Endothelial cell of umbilical vein (primary cell): ENCODE results near the gene TANGO6. TPM values are rescaled to one million over a fixed set of nuclear protein-coding genes. Genes with fewer than 3 reads are reported as not detected.

Experiments
- BruUV-seq: library from RNA; stranded (reverse); fragments of 400-500 nt; replicated peaks from 2 replicates; lab custom pipeline; 2021; lab: Mats Ljungman, UMichigan
- CTCF ChIA-PET: fragments of 300-600, 350-600 bp; sonication (Branson Sonifier 250); formaldehyde crosslinking; loops from one replicate; lab custom pipeline; 2021; ENCODE audit warnings: antibody characterized with exemption, inconsistent platforms; lab: Charles Lee
- POLR2A ChIA-PET: fragments of 300-600, 350-600 bp; sonication (Branson Sonifier 250); formaldehyde crosslinking; loops from one replicate; lab custom pipeline; 2021; ENCODE audit warnings: antibody characterized with exemption, inconsistent platforms; lab: Charles Lee
- DNase-seq: peaks from one replicate; pipeline ENCODE4 v3.0.0-alpha.2; 2011; ENCODE audit warnings: low read depth, low spot score
- FAIRE-seq: peaks from 2 replicates; lab custom pipeline; 2011; peaks lifted over from hg19 to GRCh38; lab: Jason Lieb, UNC
- H2AFZ ChIP-seq: 2 replicates; pipeline ENCODE4 v1.6.0; 2012; ENCODE audit warnings: low read depth, low read length, control low read depth, inconsistent platforms
- H3K27ac ChIP-seq: 2 replicates; pipeline ENCODE4 v1.5.1; 2011; ENCODE audit warnings: low read depth, mild to moderate bottlenecking, control low read depth, low read length, moderate library complexity; ENCODE audit not compliant: insufficient read depth
- H3K27me3 ChIP-seq, 2 experiments: 2 replicates each; pipeline versions ENCODE4 v1.6.0 to v1.6.1; 2011; ENCODE audit warnings: low read length in 2 of 2, mixed read lengths in 1 of 2; ENCODE audit not compliant: control insufficient read depth in 2 of 2, insufficient read depth in 2 of 2
- H3K36me3 ChIP-seq, 2 experiments: 2 replicates in 1 of 2; 3 replicates in 1 of 2; pipeline ENCODE4 v1.5.1; 2011; ENCODE audit warnings: low read length in 2 of 2, mild to moderate bottlenecking in 1 of 2, moderate library complexity in 1 of 2; ENCODE audit not compliant: control insufficient read depth in 2 of 2, insufficient read depth in 2 of 2; ENCODE audit errors: extremely low read depth in 1 of 2
- H3K4me1 ChIP-seq: 3 replicates; pipeline ENCODE4 v1.5.1; 2011; ENCODE audit warnings: mild to moderate bottlenecking, low read length; ENCODE audit not compliant: control insufficient read depth, insufficient read depth; ENCODE audit errors: extremely low read depth
- H3K4me2 ChIP-seq: 2 replicates; pipeline ENCODE4 v1.6.1; 2011; ENCODE audit warnings: low read length, control low read depth, mixed read lengths; ENCODE audit not compliant: insufficient read depth
- H3K4me3 ChIP-seq, 3 experiments: fragments of 200-600 bp in 1 of 3; sonication (generic), shearing (Covaris generic) in 1 of 3; replicated peaks in 1 of 3; 2 replicates each; pipeline ENCODE4 v1.5.1; 2011 to 2016; ENCODE audit warnings: control low read depth in 3 of 3, low read length in 3 of 3, mild to moderate bottlenecking in 2 of 3, inconsistent platforms in 1 of 3, low read depth in 1 of 3, moderate library complexity in 1 of 3; ENCODE audit not compliant: insufficient read depth in 1 of 3
- H3K79me2 ChIP-seq: 2 replicates; pipeline ENCODE4 v1.6.0; 2012; ENCODE audit warnings: low read length, inconsistent platforms; ENCODE audit not compliant: control insufficient read depth, insufficient read depth
- H3K9ac ChIP-seq: replicated peaks from 2 replicates; pipeline ENCODE3; 2011; ENCODE audit warnings: low read length, control low read depth; ENCODE audit not compliant: insufficient read depth; ENCODE audit errors: extremely low read depth
- H3K9me1 ChIP-seq: replicated peaks from 3 replicates; pipeline ENCODE4 v1.6.0; 2011; ENCODE audit warnings: mild to moderate bottlenecking, low read length; ENCODE audit not compliant: control insufficient read depth, insufficient read depth; ENCODE audit errors: extremely low read depth
- H3K9me3 ChIP-seq: replicated peaks from 2 replicates; pipeline ENCODE4 v1.5.1; 2012; ENCODE audit warnings: low read length, inconsistent platforms; ENCODE audit not compliant: control insufficient read depth, insufficient read depth
- H4K20me1 ChIP-seq: replicated peaks from 2 replicates; pipeline ENCODE3; 2011; ENCODE audit warnings: mild to moderate bottlenecking, low read length; ENCODE audit not compliant: control insufficient read depth, insufficient read depth; ENCODE audit errors: extremely low read depth
- JUN ChIP-seq: IDR thresholded peaks from 2 replicates; pipeline ENCODE4 v1.6.1; 2011; ENCODE audit warnings: borderline replicate concordance, low read depth; ENCODE audit not compliant: insufficient read length, insufficient read depth
- POLR2A ChIP-seq: IDR thresholded peaks from 2 replicates; pipeline ENCODE4 v1.6.1; 2012; ENCODE audit warnings: low read depth, mild to moderate bottlenecking, control low read depth, low read length
- dilution Hi-C: fragments of 300-500 bp; cut with MboI; formaldehyde crosslinking; loops from one replicate; pipeline ENCODE4 v1.15.0; 2019; ENCODE audit warnings: low sequenced_read_pairs; ENCODE audit not compliant: extremely low pct_ligation_motif_present
- intact Hi-C: fragments of 100-400 bp; cut with micrococcal nuclease; formaldehyde crosslinking; loops from one replicate; pipeline ENCODE4 v1.10.0; 2022
- polyA plus RNA-seq, 4 experiments: library from polyadenylated mRNA; depleted of rRNA in 3 of 4; stranded (reverse) in 3 of 4; unstranded in 1 of 4; fragments of >200 nt; gene quantifications; 2 replicates each; pipeline versions ENCODE4 v1.2.1 to v1.2.3, GENCODE V29; 2011 to 2012; ENCODE audit warnings: missing spikeins in 1 of 4
- total RNA-seq: library from RNA; stranded (reverse); gene quantifications from 2 replicates; pipeline ENCODE4 v1.2.3, GENCODE V29; 2021
- TF ChIP-seq, protein P1 (sequence below), 2 donors: IDR thresholded peaks; 1 replicate in 1 of 2; 2 replicates in 1 of 2; pipeline ENCODE4 v1.5.1; 2011; ENCODE audit warnings: low read length in 2 of 2, mild to moderate bottlenecking in 2 of 2, moderate library complexity in 2 of 2, control low read depth in 1 of 2, inconsistent platforms in 1 of 2, low read depth in 1 of 2; ENCODE audit not compliant: insufficient read depth in 1 of 2; ENCODE audit errors: extremely low read depth in 1 of 2

Gene TANGO6
- total and polyA plus RNA-seq, 2 donors (not counting 3 experiments of a cell fraction or from before 2014, with no cell fraction given) = 6.7 to 21.2 TPM

- POLR2A ChIA-PET = no interaction called here
- intact Hi-C loops = no loop called here
- Histone ChIP-seq H3K36me3 (no peaks in the 10 kb centered on the region), H3K4me1 (peaks cover 5% of the 10 kb centered on the region), H3K27ac (no peak overlapping the region), H2AFZ (no peak overlapping the region), H3K9me1 (no peaks in the 10 kb centered on the region), H3K4me3 (no peak overlapping the region), H3K9me3 (no peaks in the 10 kb centered on the region), H4K20me1 (no peaks in the 10 kb centered on the region), H3K27me3 (no peaks in the 10 kb centered on the region), H3K79me2 (no peaks in the 10 kb centered on the region), H3K9ac (no peak overlapping the region), H3K4me2 (no peak overlapping the region)
- no peak for TF ChIP-seq POLR2A
- BruUV-seq = no TSS peak
- FAIRE-seq = no peak
- dilution Hi-C loops = no loop called here
- CTCF ChIA-PET = interaction anchor here (0.9 to 1.8 kb wide), 7 partner anchors 12 to 241 kb away, joined by 3 to 7 read pairs (median 5); partner anchors contain the start of gene HAS3
- DNase-seq = no peak
These were observed 245.4 kb downstream of the TANGO6 start for GRCh38 chr16:69088684-69089083.

DNA sequence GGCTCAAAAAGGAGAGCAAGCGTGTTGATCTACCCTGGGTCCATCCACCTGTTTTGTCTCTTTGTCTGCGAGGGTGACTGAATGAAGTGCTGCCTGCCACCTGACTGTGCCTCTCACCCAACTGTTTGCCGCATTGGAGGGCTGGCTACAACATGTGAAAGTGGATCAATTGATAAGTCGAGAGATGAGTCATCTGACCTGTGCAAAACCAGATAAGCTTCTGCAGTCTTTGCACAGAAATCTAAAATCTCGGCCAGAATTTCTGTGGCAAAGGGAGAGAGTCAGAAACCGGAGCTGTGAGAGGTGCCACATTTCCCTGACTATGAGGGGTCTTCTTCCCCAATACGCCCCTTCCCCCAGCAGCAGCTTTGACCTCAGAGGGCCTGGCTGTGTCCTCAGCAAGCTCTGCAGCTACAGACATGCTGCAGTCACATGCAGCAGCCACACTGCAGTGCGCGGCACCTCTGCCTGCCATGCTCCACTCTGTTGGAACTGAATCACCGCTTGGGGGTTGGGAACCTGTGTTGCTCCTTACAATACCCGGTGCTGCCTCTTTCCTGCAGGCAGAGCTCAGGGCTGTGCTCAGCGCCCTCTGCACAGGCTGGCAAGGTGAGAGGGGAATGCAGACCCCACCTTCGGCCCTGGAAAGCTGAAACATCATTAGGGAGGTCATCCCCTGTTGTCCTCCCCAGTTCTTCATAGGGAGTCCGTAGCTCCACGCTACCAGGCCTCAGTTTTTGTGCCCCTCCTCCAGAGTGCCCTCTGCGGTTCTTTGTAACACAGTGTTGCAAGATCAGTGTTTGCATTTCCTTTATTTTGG is 246.0 kb downstream of the TANGO6 start:
- no peaks in the 10 kb centered on the region for H4K20me1 ChIP-seq
- no peak overlapping the region for H2AFZ ChIP-seq
- FAIRE-seq = no peak
- dilution Hi-C loops = no loop called here
- H3K36me3 ChIP-seq = no peaks in the 10 kb centered on the region
- H3K9me1 ChIP-seq = no peaks in the 10 kb centered on the region
- TF ChIP-seq, protein P1, sequence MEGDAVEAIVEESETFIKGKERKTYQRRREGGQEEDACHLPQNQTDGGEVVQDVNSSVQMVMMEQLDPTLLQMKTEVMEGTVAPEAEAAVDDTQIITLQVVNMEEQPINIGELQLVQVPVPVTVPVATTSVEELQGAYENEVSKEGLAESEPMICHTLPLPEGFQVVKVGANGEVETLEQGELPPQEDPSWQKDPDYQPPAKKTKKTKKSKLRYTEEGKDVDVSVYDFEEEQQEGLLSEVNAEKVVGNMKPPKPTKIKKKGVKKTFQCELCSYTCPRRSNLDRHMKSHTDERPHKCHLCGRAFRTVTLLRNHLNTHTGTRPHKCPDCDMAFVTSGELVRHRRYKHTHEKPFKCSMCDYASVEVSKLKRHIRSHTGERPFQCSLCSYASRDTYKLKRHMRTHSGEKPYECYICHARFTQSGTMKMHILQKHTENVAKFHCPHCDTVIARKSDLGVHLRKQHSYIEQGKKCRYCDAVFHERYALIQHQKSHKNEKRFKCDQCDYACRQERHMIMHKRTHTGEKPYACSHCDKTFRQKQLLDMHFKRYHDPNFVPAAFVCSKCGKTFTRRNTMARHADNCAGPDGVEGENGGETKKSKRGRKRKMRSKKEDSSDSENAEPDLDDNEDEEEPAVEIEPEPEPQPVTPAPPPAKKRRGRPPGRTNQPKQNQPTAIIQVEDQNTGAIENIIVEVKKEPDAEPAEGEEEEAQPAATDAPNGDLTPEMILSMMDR (IDR thresholded peaks at IDR 0.05; ENCODE audit: extremely low read depth in 1 of 2, insufficient read depth in 1 of 2, low read depth in 1 of 2, low read length in 2 of 2) = no peak
- peak; percentile 2 for TF ChIP-seq JUN
- no TSS peak for BruUV-seq
- H3K27me3 ChIP-seq = no peaks in the 10 kb centered on the region
- DNase-seq = peak; percentile 65
- ChIA-PET CTCF (interaction anchor here (0.9 to 1.8 kb wide), 9 partner anchors 11 to 242 kb away, joined by 3 to 7 read pairs (median 4); partner anchors contain the start of gene HAS3), POLR2A (no interaction called here)
- H3K79me2 ChIP-seq = no peaks in the 10 kb centered on the region
- H3K9ac ChIP-seq = no peak overlapping the region
- intact Hi-C loops = no loop called here
- H3K27ac ChIP-seq = no peak overlapping the region
- H3K9me3 ChIP-seq = no peaks in the 10 kb centered on the region
- H3K4me3 ChIP-seq = no peak overlapping the region
- H3K4me1 ChIP-seq = peaks cover 5% of the 10 kb centered on the region
- no peak overlapping the region for H3K4me2 ChIP-seq
